Mucosa of rectum (tissue), 2 donors: ENCODE results near the gene SH3TC2.

Experiments
- H3K27ac ChIP-seq, 2 donors: one replicate each; pipeline ENCODE4 v1.7.0; 2013; ENCODE audit warnings: inconsistent platforms in 2 of 2, low read depth in 2 of 2, low read length in 2 of 2
- H3K27me3 ChIP-seq, 2 donors: one replicate each; pipeline ENCODE4 v1.7.0; 2013; ENCODE audit warnings: low read length in 2 of 2; ENCODE audit not compliant: control insufficient read depth in 2 of 2, insufficient read depth in 2 of 2
- H3K36me3 ChIP-seq, 2 donors: one replicate each; pipeline ENCODE4 v1.7.0; 2013; ENCODE audit warnings: low read length in 2 of 2; ENCODE audit not compliant: control insufficient read depth in 2 of 2, insufficient read depth in 2 of 2
- H3K4me1 ChIP-seq, 2 donors: one replicate each; pipeline ENCODE4 v1.7.0; 2013; ENCODE audit warnings: low read length in 2 of 2, mild to moderate bottlenecking in 1 of 2; ENCODE audit not compliant: control insufficient read depth in 2 of 2, insufficient read depth in 2 of 2
- H3K4me3 ChIP-seq, 2 donors: one replicate each; pipeline ENCODE4 v1.7.0; 2013; ENCODE audit warnings: low read length in 2 of 2
- H3K9ac ChIP-seq, 2 donors: one replicate each; pipeline ENCODE4 v1.7.0; 2013; ENCODE audit warnings: low read length in 2 of 2, low read depth in 1 of 2, mild to moderate bottlenecking in 1 of 2
- H3K9me3 ChIP-seq, 2 donors: one replicate each; pipeline ENCODE4 v1.7.0; 2013; ENCODE audit warnings: low read length in 2 of 2; ENCODE audit not compliant: control insufficient read depth in 2 of 2
- donor health status: healthy.
- donor health status: Normal muscosa, but diverticular disease.

Gene SH3TC2

DNA sequence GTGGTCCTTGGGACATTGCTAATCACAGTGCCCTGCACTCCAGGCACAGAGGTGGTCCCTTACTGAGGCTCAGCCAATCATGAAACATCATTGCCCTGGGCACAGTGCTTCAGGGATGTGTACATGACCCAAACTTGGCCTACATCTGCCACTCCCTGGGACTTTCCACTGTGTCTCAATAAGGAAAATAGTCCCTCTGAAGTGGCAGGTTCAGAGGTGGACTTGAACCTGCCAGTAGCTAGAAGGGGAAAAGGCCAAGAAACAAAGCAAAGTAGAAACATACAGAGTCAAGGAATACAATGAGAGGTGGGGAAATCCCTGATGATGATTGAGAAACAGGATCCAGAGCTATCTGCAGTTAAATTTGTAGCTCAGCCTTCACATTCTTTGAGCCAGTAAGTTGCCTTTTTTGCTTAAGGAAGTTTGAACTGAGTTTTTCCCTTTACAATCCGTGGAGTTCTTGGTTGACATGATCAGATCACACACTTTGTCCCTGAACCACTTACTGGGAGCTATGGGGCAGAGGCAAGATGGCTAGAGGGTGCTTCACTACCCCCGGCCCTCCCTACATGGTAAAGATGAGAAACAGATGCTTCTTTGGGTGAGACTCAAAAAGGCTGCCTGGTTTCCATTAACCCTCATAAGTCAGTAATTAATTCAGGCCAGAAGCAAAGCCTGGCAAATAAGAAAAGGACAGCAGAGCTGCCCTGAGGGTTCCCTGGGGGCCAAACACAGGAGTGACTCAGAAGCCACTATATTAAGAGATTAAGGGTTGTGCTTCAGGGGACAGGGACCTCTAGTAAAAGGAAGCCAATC lies 57.6 kb downstream of the SH3TC2 start:
- peaks cover 0 to 3% of the 10 kb centered on the region in 2 donors for H3K4me1 ChIP-seq
- H3K9ac ChIP-seq: no peak overlapping the region
- H3K36me3 ChIP-seq: no peaks in the 10 kb centered on the region
- no peak overlapping the region for H3K27ac ChIP-seq
- no peaks in the 10 kb centered on the region for H3K27me3 ChIP-seq
- no peaks in the 10 kb centered on the region for H3K9me3 ChIP-seq
- no peak overlapping the region for H3K4me3 ChIP-seq

DNA sequence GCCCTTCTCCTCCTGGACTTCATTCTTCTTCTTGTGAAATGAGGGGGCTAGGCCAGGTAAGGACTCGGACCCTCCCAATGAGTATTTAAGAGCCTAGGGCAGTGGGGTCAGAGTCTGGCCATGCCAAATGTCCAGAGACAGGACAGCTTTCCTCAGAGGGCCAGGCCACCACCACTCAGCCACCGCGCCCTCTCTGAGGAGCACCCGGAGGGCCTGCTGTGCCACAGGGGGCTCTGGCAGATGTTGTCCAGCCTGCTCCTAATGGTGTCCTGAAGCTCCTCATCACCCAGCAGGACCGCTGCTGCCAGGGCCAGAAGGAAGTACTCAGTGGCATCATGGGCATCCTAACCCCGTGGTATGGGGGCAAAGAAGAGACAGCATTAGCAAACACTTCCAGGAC lies 58.3 kb downstream of the SH3TC2 start:
- H3K9me3 ChIP-seq: no peaks in the 10 kb centered on the region
- H3K27me3 ChIP-seq: no peaks in the 10 kb centered on the region
- no peak overlapping the region for H3K27ac ChIP-seq
- no peaks in the 10 kb centered on the region for H3K36me3 ChIP-seq
- H3K9ac ChIP-seq: no peak overlapping the region
- H3K4me1 ChIP-seq: peaks cover 0 to 3% of the 10 kb centered on the region in 2 donors
- H3K4me3 ChIP-seq: no peak overlapping the region

DNA sequence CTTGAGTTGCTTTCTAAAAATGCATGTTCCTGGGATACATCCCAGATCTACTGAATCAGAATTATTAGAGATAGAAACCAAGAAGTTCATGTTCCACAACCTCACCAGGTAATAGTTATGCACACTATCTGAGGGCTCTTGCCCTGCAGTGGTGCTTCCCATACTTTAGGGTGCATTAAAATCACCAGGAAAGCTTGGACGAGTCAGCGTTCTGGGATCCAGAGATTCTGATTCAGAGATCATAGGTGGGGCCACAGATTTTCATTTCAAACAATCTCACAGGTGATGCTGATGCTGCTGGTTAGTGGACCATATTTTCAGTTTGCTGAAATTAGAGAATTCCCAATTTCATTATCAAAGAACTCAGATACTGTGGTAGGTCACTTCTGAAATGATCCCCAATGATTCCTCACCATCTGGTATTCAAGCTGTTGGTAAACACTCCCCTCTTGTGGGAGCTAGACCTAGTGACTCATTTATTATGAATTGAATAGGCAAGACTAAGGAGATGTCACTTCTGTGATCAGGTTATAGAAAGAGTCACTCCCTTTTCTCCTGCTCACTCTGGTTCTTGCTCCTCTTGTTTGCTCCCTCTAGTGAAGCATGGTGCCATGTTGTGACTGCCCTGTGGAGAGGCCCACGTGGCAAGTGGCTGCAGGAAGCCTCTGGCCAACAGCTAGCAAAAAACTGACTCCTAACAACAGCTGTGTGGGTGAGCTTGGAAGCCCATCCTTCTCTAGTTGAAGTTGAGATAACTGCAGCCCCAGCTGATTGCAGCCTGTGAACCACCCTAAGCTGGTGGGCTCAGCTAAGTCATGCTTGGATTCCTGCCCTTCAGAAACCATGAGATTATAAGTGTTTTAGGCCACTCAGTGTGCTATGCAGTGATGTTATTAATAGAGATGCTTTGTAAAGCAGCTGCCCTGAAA lies 59.8 kb downstream of the SH3TC2 start:
- Histone ChIP-seq H3K9ac (no peak overlapping the region), H3K27ac (no peak overlapping the region), H3K4me1 (peaks cover 0 to 3% of the 10 kb centered on the region in 2 donors), H3K36me3 (no peaks in the 10 kb centered on the region), H3K9me3 (no peaks in the 10 kb centered on the region), H3K27me3 (no peaks in the 10 kb centered on the region), H3K4me3 (no peak overlapping the region)

DNA sequence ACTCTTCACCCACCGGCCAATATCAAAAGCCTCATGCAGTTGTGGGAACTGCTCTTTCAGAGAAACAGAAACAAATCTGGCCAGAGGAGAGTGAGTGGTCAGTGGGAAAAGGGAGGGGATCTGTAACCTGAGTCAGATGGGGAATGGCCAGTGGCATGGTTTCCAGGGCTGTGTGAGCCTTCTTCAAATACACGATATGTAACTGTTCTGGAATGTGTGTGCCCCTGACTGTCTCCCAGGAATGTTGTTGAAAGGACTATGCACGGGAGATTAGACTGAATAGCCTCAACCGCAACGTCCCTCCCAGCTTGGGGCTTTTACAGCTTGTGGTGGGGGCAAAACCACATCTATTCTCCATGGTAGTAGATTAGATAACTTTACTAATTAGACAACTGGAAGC lies 60.8 kb downstream of the SH3TC2 start:
- Histone ChIP-seq H3K4me1 (peaks cover 0 to 3% of the 10 kb centered on the region in 2 donors), H3K27ac (no peak overlapping the region), H3K9ac (no peak overlapping the region), H3K9me3 (no peaks in the 10 kb centered on the region), H3K27me3 (no peaks in the 10 kb centered on the region), H3K4me3 (no peak overlapping the region), H3K36me3 (no peaks in the 10 kb centered on the region)

DNA sequence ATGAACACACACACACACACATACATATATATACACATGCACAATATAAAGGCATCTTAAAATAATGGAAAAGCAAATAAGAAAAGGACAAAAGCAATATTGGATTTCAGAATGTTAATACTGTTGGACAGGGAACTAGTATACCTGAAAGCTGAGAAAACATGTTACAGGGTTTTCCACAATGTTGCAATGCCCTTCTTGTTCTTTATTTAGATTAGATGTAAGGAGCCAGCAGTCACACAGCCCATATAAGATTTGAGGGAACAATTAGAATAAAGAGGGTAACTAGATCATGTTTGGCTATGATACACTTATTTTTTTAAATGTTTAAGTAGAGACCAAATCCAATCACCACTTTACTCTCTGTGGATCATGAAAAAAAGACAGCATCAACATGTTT lies 61.7 kb downstream of the SH3TC2 start:
- no peaks in the 10 kb centered on the region for H3K9me3 ChIP-seq
- H3K27ac ChIP-seq: no peak overlapping the region
- H3K27me3 ChIP-seq: no peaks in the 10 kb centered on the region
- H3K36me3 ChIP-seq: no peaks in the 10 kb centered on the region
- H3K4me1 ChIP-seq: peaks cover 0 to 3% of the 10 kb centered on the region in 2 donors
- no peak overlapping the region for H3K4me3 ChIP-seq
- no peak overlapping the region for H3K9ac ChIP-seq

DNA sequence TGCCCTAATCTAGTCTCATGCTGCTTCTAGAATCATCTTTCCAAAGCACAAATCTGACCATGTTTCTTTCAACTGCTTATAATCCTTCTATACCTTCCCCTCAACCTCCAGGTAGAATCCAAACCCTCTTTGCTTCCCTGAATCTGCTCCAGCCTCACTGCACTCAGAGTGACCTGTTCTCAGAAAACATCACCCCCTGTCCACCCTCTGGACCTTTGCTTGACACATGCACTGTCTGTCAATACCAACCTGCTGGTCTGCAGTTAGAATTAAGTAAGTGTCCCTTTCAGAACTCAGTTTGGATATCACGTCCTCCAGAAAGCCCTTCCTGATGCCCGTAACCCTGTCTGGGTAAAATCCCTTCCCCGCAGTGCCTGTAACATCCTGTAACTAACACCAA lies 63.1 kb downstream of the SH3TC2 start:
- Histone ChIP-seq H3K9ac (no peak overlapping the region), H3K4me1 (no peaks in the 10 kb centered on the region), H3K9me3 (no peaks in the 10 kb centered on the region), H3K4me3 (no peak overlapping the region), H3K36me3 (no peaks in the 10 kb centered on the region), H3K27me3 (no peaks in the 10 kb centered on the region), H3K27ac (no peak overlapping the region)

DNA sequence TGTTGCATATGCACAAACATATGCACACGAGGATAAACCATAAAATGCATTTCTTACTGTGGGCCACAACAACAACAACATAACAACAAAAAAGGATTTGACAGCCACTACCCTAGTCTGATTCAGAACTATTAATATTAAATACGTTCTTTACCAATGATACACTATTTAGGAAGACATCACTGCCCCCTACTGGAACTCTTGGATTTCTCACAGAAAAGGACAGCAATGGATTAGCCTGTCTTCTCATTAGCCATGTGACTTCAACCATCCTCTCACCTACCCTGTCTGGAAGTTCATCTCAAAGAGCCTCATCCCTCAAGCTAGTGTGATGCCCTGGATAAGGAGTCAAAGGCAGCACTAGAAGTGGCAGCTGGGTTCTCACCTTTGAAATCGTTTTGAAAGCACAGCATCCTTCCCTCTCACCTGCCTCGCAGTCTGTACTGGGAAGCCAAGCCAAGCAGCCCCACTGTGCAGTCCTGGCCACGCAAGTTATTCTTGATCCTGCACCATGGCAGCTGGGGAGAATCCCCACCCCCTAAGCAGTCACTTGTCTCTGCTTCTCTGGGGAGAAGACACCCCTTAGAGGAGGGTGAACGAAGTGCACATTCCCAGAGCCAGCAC lies 64.6 kb downstream of the SH3TC2 start:
- H3K36me3 ChIP-seq: no peaks in the 10 kb centered on the region
- H3K27me3 ChIP-seq: no peaks in the 10 kb centered on the region
- H3K9ac ChIP-seq: no peak overlapping the region
- no peaks in the 10 kb centered on the region for H3K9me3 ChIP-seq
- no peak overlapping the region for H3K4me3 ChIP-seq
- H3K4me1 ChIP-seq: no peaks in the 10 kb centered on the region
- no peak overlapping the region for H3K27ac ChIP-seq

DNA sequence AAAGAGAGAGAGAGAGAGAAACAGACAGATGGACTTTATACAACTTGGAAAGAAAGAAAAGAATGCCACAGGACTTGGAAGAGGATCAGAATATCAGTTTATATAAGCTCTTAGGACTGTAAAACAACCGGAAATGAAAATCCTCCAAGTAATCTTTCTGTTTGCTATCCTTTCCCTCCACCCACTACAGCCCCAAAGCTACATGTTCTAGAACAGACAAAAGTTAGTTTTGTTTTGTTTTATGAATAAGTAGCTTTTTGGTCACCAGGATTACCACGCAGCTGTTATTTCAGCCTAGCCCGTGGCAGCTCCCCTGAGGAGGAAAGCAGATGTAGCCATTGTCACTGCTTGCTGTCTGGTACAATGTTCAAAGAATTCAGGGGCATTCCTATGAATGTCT lies 66.6 kb downstream of the SH3TC2 start:
- no peaks in the 10 kb centered on the region for H3K4me1 ChIP-seq
- no peak overlapping the region for H3K4me3 ChIP-seq
- H3K27me3 ChIP-seq: no peaks in the 10 kb centered on the region
- no peak overlapping the region for H3K27ac ChIP-seq
- H3K9me3 ChIP-seq: no peaks in the 10 kb centered on the region
- H3K36me3 ChIP-seq: no peaks in the 10 kb centered on the region
- H3K9ac ChIP-seq: no peak overlapping the region

DNA sequence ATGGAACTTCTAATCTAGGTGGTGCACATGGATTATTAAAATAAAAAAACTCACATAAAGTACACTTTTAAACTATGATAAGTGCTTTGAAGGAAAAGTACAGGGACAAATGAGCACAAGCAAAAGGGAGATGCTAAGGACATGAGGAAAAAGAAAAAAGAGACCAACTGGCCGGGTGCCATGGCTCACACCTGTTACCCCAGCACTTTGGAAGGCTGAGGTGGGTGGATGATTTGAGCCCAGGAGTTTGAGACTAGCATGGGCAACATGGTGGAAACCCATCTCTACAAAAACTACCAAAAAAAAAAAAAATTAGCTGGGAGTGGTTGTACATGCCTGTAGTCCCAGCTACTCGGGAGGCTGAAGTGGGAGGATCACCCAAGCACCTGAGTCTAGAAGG lies 67.1 kb downstream of the SH3TC2 start:
- H3K27ac ChIP-seq: no peak overlapping the region
- no peaks in the 10 kb centered on the region for H3K27me3 ChIP-seq
- no peak overlapping the region for H3K4me3 ChIP-seq
- no peaks in the 10 kb centered on the region for H3K36me3 ChIP-seq
- H3K9ac ChIP-seq: no peak overlapping the region
- no peaks in the 10 kb centered on the region for H3K4me1 ChIP-seq
- H3K9me3 ChIP-seq: no peaks in the 10 kb centered on the region
